ENCODE results near the gene PLEKHA6. TPM values are rescaled to one million over a fixed set of nuclear protein-coding genes. Genes with fewer than 3 reads are reported as not detected.

PLEKHA6 gene
- total and polyA plus RNA-seq, 2 of the 8 experiments (the other 6 are each of a cell fraction or from before 2014, with no cell fraction given), result 4.8 to 20.2 TPM

- H2AK5ac ChIP-seq (ENCODE audit: low read depth, low read length), result no peak overlapping the region; the same call in 1 of the 2 replicates
- H3K56ac ChIP-seq (replicated peaks; ENCODE audit: insufficient read length, low read depth, low read length), result no peak overlapping the region
- H3K79me2 ChIP-seq (ENCODE audit: control insufficient read depth in 1 of 2, insufficient read depth in 2 of 2, low read length in 2 of 2), result no peaks in the 10 kb centered on the region
- H3K79me1 ChIP-seq (ENCODE audit: low read depth, low read length), result no peaks in the 10 kb centered on the region
- no peak overlapping the region for H3K4me2 ChIP-seq (ENCODE audit: insufficient read depth in 1 of 2, low read depth in 2 of 2, low read length in 2 of 2)
- no peak overlapping the region for H2BK5ac ChIP-seq (ENCODE audit: low read depth, low read length)
- CTCF ChIA-PET (ENCODE audit: partially characterized antibody), result interaction anchor here (0.6 to 12.6 kb wide), 5 partner anchors 10 to 162 kb away, joined by 3 to 360 read pairs (median 4); partner anchors contain the start of genes ETNK2, GOLT1A and REN
- no peak overlapping the region for H4K5ac ChIP-seq (ENCODE audit: insufficient read length, low read depth, low read length)
- H2BK120ac ChIP-seq (replicated peaks; ENCODE audit: low read depth, low read length), result no peak overlapping the region
- no peak for FAIRE-seq
- no peak overlapping the region for H3K14ac ChIP-seq (ENCODE audit: insufficient read length)
- H3K4ac ChIP-seq (replicated peaks; ENCODE audit: insufficient read length, low read depth, low read length), result no peak overlapping the region
- no peak overlapping the region for H3K9ac ChIP-seq (replicated peaks in 1 of 4; ENCODE audit: extremely low read depth in 1 of 4, low read depth in 3 of 4, low read length in 3 of 4)
- H4K91ac ChIP-seq (replicated peaks; ENCODE audit: insufficient read length, low read length), result no peak overlapping the region
- peaks cover 0 to 1% (median 0%) of the 10 kb centered on the region in 4 experiments; a peak in 2 of 7 replicates for H3K4me1 ChIP-seq (replicated peaks in 1 of 4; ENCODE audit: control insufficient read depth in 3 of 4, insufficient read depth in 4 of 4, low read length in 3 of 4)
- no peak overlapping the region for H4K8ac ChIP-seq (ENCODE audit: extremely low read depth, insufficient read depth, low read length)
- no peak overlapping the region for H2BK20ac ChIP-seq (ENCODE audit: low read length)
- POLR2A ChIA-PET (ENCODE audit: partially characterized antibody), result no interaction called here
- no peaks in the 10 kb centered on the region for H4K20me1 ChIP-seq (replicated peaks in 1 of 2; ENCODE audit: control insufficient read depth in 1 of 2, insufficient read depth in 2 of 2, low read length in 2 of 2)
- H3K23ac ChIP-seq (ENCODE audit: insufficient read length), result no peak overlapping the region
- no peaks in the 10 kb centered on the region for H3K9me3 ChIP-seq (ENCODE audit: insufficient read depth in 2 of 2, low read depth in 1 of 2, low read length in 1 of 2)
- H3K23me2 ChIP-seq (ENCODE audit: low read depth, low read length), result no peaks in the 10 kb centered on the region
- H2BK15ac ChIP-seq (ENCODE audit: low read length), result no peak overlapping the region
- no peak overlapping the region for H3K18ac ChIP-seq (ENCODE audit: extremely low read depth, low read length)
- no peaks in the 10 kb centered on the region for H3K36me3 ChIP-seq (ENCODE audit: control insufficient read depth in 2 of 4, insufficient read depth in 4 of 4, low read length in 3 of 4)
- H2AFZ ChIP-seq (ENCODE audit: low read length), result no peak overlapping the region
- H2BK12ac ChIP-seq (ENCODE audit: low read depth, low read length), result no peak overlapping the region
- 88% methylated on average over 12 of the region's 12 CpGs; no CpG with 5 or more reads in 1 of the 2 experiments for WGBS, 2 experiments (ENCODE audit: extremely low coverage in 1 of 2, insufficient coverage in 1 of 2, insufficient read length in 1 of 2, insufficient replicate concordance in 2 of 2, low coverage in 1 of 2, low lambda C conversion rate in 2 of 2, missing lambda C conversion rate in 1 of 2)
- DNase-seq (ENCODE audit: low read depth in 1 of 2, low spot score in 2 of 2), result no peak
- H3K4me3 ChIP-seq (ENCODE audit: extremely low read depth in 1 of 4, insufficient read depth in 2 of 4, low read depth in 3 of 4, low read length in 4 of 4), result no peak overlapping the region
- H3K27me3 ChIP-seq (replicated peaks in 1 of 4; ENCODE audit: control insufficient read depth in 3 of 4, extremely low read depth in 1 of 4, insufficient read depth in 3 of 4, low read length in 3 of 4), result no peaks in the 10 kb centered on the region
- H3K27ac ChIP-seq (ENCODE audit: low read depth, low read length), result no peak overlapping the region
- TF ChIP-seq CTBP2 (IDR thresholded peaks at IDR 0.05; ENCODE audit: borderline replicate concordance, insufficient read depth, insufficient read length, low read length) (no peak), CHD2 (IDR thresholded peaks at IDR 0.05; ENCODE audit: low read length) (no peak), POLR2A (IDR thresholded peaks at IDR 0.05; ENCODE audit: control extremely low read depth in 1 of 2, low read depth in 2 of 2, low read length in 2 of 2) (no peak), SIX5 (IDR thresholded peaks at IDR 0.05; ENCODE audit: low read depth, low read length) (no peak), CBX5 (IDR thresholded peaks at IDR 0.05; ENCODE audit: low read depth, low read length) (no peak), SP4 (IDR thresholded peaks at IDR 0.05; ENCODE audit: low read length) (no peak), MAFK (IDR thresholded peaks at IDR 0.05; ENCODE audit: low read depth, low read length) (no peak), TCF12 (IDR thresholded peaks at IDR 0.05; ENCODE audit: low read depth, low read length) (no peak), RNF2 (IDR thresholded peaks at IDR 0.05; ENCODE audit: borderline replicate concordance, low read depth, low read length, missing control alignments, poor library complexity, severe bottlenecking) (no peak), YY1 (IDR thresholded peaks at IDR 0.05; ENCODE audit: low read depth, low read length) (no peak), GTF2F1 (IDR thresholded peaks at IDR 0.05; ENCODE audit: borderline replicate concordance, low read depth, low read length) (no peak), SP1 (IDR thresholded peaks at IDR 0.05; ENCODE audit: low read depth, low read length) (no peak), SRF (IDR thresholded peaks at IDR 0.05; ENCODE audit: low read depth, low read length) (no peak), RFX5 (IDR thresholded peaks at IDR 0.05; ENCODE audit: borderline replicate concordance, low read depth, low read length) (no peak), SUZ12 (IDR thresholded peaks at IDR 0.05; ENCODE audit: low read length) (no peak)
These were observed 158.2 kb downstream of the PLEKHA6 start for GRCh38 chr1:204201348-204202040.
